Thyroid gland (tissue), 4 donors: ENCODE measurements around the gene KBTBD12. TPM values are rescaled to one million over a fixed set of nuclear protein-coding genes. Genes with fewer than 3 reads are reported as not detected.

Experiments used
- DNase-seq, 2 donors: peaks; one replicate each; pipeline ENCODE4 v3.0.0-alpha.2; 2019
- H3K27ac ChIP-seq, 3 donors: fragments of 200-600 bp; sonication (generic); 1 replicate in 2 of 3; 2 replicates in 1 of 3; pipeline ENCODE4 v1.5.1; 2016 to 2019; ENCODE audit warnings: mild to moderate bottlenecking in 1 of 3, moderate library complexity in 1 of 3
- H3K27me3 ChIP-seq: fragments of 200-600 bp; sonication (generic); one replicate; pipeline ENCODE4 v1.5.1; 2019
- H3K36me3 ChIP-seq, 2 donors: fragments of 200-600 bp; sonication (generic); one replicate each; pipeline ENCODE4 v1.5.1; 2016 to 2019
- H3K4me1 ChIP-seq, 2 donors: fragments of 200-600 bp; sonication (generic); one replicate each; pipeline ENCODE4 v1.5.1; 2017 to 2019
- H3K4me3 ChIP-seq, 3 donors: fragments of 200-600 bp; sonication (generic); replicated peaks in 1 of 3; 1 replicate in 2 of 3; 2 replicates in 1 of 3; pipeline ENCODE4 v1.5.1; 2016; ENCODE audit warnings: mild to moderate bottlenecking in 1 of 3
- H3K9me3 ChIP-seq: fragments of 200-600 bp; sonication (generic); one replicate; pipeline ENCODE4 v1.5.1; 2017
- POLR2A ChIP-seq, 2 donors: fragments of 450-650 bp; IDR thresholded peaks; one replicate each; pipeline ENCODE4 v1.6.1; 2017; ENCODE audit warnings: antibody characterized with exemption in 2 of 2, mild to moderate bottlenecking in 2 of 2, moderate library complexity in 1 of 2
- WGBS, 2 donors: methylation state at CpG; one replicate each; pipeline ENCODE4 v1.1.5; 2017; 5-methylcytosine and 5-hydroxymethylcytosine counted together
- intact Hi-C: fragments of 100-400 bp; cut with DNase I; formaldehyde crosslinking; loops from one replicate; pipeline ENCODE4 v1.15.1; 2023
- total RNA-seq, 4 donors: library from RNA; depleted of rRNA; stranded (reverse); fragments of >200 nt; gene quantifications; one replicate each; pipeline ENCODE4 v1.2.3, GENCODE V29; 2016
- TF ChIP-seq, protein P1 (sequence below), 6 experiments: fragments of 200-600 bp in 3 of 6; fragments of 450-650 bp in 3 of 6; sonication (generic) in 3 of 6; IDR thresholded peaks; one replicate each; pipeline ENCODE4 v1.5.1; 2016 to 2019; ENCODE audit warnings: antibody characterized with exemption in 6 of 6, mild to moderate bottlenecking in 2 of 6, inconsistent platforms in 1 of 6, moderate library complexity in 1 of 6

Gene KBTBD12
- total RNA-seq, 4 donors from 2014 or later = 1.5 TPM; not detected in 3

DNA sequence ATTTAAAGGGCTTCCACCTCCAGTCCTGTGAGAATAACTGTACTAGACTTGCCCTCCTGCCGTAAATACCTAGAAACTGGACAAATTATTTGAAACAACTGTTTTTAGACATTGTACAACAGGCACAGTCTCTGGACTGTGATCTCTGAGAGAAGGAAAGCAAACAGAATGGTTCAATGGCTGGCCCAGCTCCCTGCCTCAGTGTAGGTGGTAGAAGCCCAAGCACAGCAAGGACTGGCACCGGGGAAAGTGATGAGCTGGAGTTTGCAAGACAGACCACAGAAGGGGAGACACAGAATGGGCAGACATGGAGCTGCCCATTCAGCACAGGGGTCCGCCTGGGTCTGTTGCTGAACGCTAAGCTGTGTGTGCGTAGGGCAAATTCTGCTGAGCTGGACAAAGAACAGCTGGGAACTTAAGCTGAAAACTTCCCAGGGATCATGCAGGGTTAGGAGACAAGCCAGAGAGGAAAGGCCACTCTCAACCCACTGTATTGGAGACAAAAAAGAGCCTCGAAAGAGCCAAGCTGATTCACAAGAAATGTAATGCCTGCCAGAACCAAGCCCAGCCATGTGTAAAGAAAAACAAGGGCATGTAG lies 84.6 kb downstream of the KBTBD12 start:
- Histone ChIP-seq H3K27me3 (no peaks in the 10 kb centered on the region), H3K36me3 (no peaks in the 10 kb centered on the region), H3K27ac (no peak overlapping the region), H3K4me1 (no peaks in the 10 kb centered on the region), H3K9me3 (no peaks in the 10 kb centered on the region), H3K4me3 (no peak overlapping the region)
- intact Hi-C loops = no loop called here
- TF ChIP-seq, protein P1, sequence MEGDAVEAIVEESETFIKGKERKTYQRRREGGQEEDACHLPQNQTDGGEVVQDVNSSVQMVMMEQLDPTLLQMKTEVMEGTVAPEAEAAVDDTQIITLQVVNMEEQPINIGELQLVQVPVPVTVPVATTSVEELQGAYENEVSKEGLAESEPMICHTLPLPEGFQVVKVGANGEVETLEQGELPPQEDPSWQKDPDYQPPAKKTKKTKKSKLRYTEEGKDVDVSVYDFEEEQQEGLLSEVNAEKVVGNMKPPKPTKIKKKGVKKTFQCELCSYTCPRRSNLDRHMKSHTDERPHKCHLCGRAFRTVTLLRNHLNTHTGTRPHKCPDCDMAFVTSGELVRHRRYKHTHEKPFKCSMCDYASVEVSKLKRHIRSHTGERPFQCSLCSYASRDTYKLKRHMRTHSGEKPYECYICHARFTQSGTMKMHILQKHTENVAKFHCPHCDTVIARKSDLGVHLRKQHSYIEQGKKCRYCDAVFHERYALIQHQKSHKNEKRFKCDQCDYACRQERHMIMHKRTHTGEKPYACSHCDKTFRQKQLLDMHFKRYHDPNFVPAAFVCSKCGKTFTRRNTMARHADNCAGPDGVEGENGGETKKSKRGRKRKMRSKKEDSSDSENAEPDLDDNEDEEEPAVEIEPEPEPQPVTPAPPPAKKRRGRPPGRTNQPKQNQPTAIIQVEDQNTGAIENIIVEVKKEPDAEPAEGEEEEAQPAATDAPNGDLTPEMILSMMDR (IDR thresholded peaks at IDR 0.05) = no peak
- TF ChIP-seq POLR2A (IDR thresholded peaks at IDR 0.05) = no peak
- 80 to 83% methylated on average over 6 of the region's 6 CpGs for WGBS, 2 donors
- DNase-seq = no peak

DNA sequence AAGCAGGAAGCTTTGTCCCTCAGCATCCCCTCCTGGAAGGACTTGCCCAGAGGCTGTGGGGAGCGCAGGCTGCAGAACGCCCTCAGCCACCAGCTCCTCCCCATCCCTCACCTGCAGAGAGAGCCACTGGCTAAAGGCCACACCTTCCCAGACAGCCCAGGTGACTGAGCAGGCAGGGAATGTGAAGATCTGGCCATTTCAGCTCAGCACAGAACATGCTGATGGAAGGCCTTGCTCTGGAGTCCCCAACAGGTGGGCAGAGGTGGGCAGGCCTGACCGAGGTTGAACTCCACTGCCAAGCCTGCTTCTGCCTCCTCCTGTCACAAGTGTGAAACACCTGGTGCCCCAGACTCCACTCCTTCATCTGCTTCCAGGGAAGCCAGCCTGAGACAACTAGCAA lies 86.5 kb downstream of the KBTBD12 start:
- Histone ChIP-seq H3K27me3 (no peaks in the 10 kb centered on the region), H3K4me1 (no peaks in the 10 kb centered on the region), H3K36me3 (no peaks in the 10 kb centered on the region), H3K9me3 (no peaks in the 10 kb centered on the region), H3K27ac (no peak overlapping the region), H3K4me3 (no peak overlapping the region)
- TF ChIP-seq POLR2A (IDR thresholded peaks at IDR 0.05) = no peak
- TF ChIP-seq, protein P1 (IDR thresholded peaks at IDR 0.05) = no peak
- 37 to 53% methylated on average over 3 of the region's 3 CpGs for WGBS, 2 donors
- intact Hi-C loops = no loop called here
- no peak for DNase-seq

DNA sequence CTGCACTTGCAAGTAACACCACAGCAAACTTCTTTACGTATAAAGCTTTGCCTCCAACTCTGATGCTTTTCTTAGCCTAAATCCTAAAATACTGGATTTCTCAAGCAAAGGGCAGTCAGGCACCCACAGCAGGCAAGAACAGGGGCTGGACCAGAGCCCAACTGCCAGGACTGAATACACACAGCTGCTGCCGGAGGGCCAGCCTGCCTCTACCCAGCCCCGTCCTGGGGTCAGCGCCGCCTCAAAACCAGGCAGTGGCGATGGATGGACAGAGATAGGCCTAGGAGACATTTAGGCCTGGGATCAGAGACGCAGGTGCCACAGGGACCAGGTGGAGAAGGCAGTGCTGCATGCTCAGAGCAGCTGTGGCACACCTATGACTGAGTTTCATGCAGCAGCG lies 89.6 kb downstream of the KBTBD12 start:
- Histone ChIP-seq H3K9me3 (no peaks in the 10 kb centered on the region), H3K4me1 (no peaks in the 10 kb centered on the region), H3K27ac (no peak overlapping the region), H3K4me3 (no peak overlapping the region), H3K27me3 (no peaks in the 10 kb centered on the region), H3K36me3 (no peaks in the 10 kb centered on the region)
- WGBS, 2 donors = 81 to 88% methylated on average over 4 to 8 of the region's 8 CpGs
- no peak for TF ChIP-seq POLR2A (IDR thresholded peaks at IDR 0.05)
- TF ChIP-seq, protein P1 (IDR thresholded peaks at IDR 0.05) = no peak
- DNase-seq = no peak
- intact Hi-C loops = no loop called here

DNA sequence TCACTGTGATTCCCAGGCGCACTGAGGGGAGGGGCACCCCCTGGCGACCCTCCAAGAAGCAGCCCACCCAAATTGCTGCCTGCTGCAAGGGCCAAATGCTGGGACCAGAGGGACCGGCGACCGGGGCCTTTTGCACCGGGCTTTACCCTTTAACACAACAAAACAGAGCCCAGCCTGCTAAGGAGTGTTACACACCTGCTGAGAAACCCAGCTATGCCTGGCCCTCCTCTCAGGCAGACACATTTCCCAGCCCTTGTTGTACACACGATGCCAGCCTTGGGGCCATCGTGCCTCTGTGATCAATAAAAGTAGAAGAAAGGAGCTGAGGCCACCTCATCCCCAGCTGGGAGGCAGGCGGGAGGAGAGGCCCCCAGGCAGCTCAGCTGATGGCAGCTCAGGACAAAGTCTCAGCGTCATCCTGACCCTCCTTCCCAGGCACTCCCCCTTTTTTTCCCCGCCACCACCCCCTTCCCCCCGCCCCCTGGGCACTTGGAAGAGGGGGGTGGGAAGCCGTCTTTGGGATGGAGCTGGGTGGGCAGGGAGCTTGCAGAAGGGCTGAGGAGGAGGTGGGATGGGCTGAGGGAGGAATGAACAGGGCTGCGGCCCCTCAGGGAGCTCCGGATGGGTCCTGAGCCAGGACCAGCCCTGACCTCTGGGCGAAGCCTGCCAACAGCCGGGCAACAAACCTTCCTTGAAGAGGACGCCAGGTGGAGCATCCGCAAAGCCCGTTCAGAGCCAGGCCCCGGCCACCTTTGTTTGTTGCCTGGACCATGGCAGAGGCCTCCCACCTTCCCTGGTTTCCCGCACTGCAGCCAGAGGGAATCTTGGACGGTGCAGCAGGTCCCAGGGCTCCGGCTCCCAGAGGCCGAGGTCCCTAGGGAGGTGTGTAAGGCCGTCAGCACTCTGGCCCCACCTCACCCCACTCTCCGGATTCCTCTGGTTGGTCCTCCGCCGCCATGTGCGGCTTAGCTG lies 91.3 kb downstream of the KBTBD12 start:
- no peak for DNase-seq
- no peak overlapping the region for H3K4me3 ChIP-seq
- no peaks in the 10 kb centered on the region for H3K36me3 ChIP-seq
- no peak for TF ChIP-seq POLR2A (IDR thresholded peaks at IDR 0.05)
- TF ChIP-seq, protein P1 (IDR thresholded peaks at IDR 0.05) = no peak
- H3K27me3 ChIP-seq = no peaks in the 10 kb centered on the region
- H3K4me1 ChIP-seq = no peaks in the 10 kb centered on the region
- intact Hi-C loops = no loop called here
- no peaks in the 10 kb centered on the region for H3K9me3 ChIP-seq
- H3K27ac ChIP-seq = no peak overlapping the region
- 40 to 46% methylated on average over 23 to 27 of the region's 30 CpGs for WGBS, 2 donors

DNA sequence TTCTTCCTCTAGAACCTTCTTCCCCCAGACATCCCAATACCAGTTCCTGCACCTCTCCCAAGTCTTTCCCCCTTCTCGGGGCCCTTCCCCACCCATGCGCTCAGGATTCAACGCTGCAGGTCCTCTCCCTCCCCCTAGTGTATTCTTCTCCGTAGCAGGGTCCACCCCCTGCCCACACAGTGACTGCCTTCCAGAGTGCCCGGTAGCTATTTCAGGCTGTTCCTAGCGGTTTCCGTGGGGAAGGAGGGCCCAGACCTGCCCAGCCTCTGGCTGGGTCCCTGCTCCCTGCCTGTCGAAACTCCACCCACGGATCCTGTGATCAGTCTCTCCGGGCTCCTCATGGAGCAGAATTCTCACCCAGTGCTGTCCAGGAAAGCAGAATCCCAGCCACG lies 92.0 kb downstream of the KBTBD12 start:
- Histone ChIP-seq H3K27ac (no peak overlapping the region), H3K9me3 (no peaks in the 10 kb centered on the region), H3K4me1 (no peaks in the 10 kb centered on the region), H3K4me3 (no peak overlapping the region), H3K36me3 (no peaks in the 10 kb centered on the region), H3K27me3 (no peaks in the 10 kb centered on the region)
- TF ChIP-seq, protein P1 (IDR thresholded peaks at IDR 0.05) = no peak
- no peak for TF ChIP-seq POLR2A (IDR thresholded peaks at IDR 0.05)
- WGBS, 2 donors = 36 to 54% methylated on average over 11 of the region's 11 CpGs
- intact Hi-C loops = no loop called here
- DNase-seq = no peak
